ENCODE results near the gene PPP1CA. TPM values are rescaled to one million over a fixed set of nuclear protein-coding genes. Genes with fewer than 3 reads are reported as not detected.

The PPP1CA gene
- polyA plus RNA-seq, 1 donor (not counting 4 experiments of a cell fraction or from before 2014, with no cell fraction given) = 122 TPM

- Histone ChIP-seq H2AFZ (ENCODE audit: control insufficient read depth, low read length) (no peak overlapping the region), H4K20me1 (ENCODE audit: control insufficient read depth, extremely low read depth, insufficient read depth, low read length) (no peaks in the 10 kb centered on the region), H3K27me3 (ENCODE audit: control insufficient read depth, extremely low read depth, insufficient read depth, low read length) (no peaks in the 10 kb centered on the region), H3K36me3 (ENCODE audit: control insufficient read depth in 2 of 2, extremely low read depth in 1 of 2, insufficient read depth in 2 of 2, low read length in 2 of 2) (peaks cover 23 to 36% of the 10 kb centered on the region in 2 experiments), H3K4me3 (ENCODE audit: control insufficient read depth in 2 of 3, extremely low read depth in 1 of 3, insufficient read depth in 2 of 3, low read depth in 1 of 3, low read length in 3 of 3) (no peak overlapping the region), H3K9me3 (ENCODE audit: control insufficient read depth, low read depth, low read length) (no peaks in the 10 kb centered on the region), H3K4me1 (ENCODE audit: control insufficient read depth, extremely low read depth, insufficient read depth, low read length) (peaks cover 15% of the 10 kb centered on the region), H3K4me2 (ENCODE audit: control insufficient read depth, extremely low read depth, insufficient read depth, low read depth, low read length) (no peak overlapping the region), H3K79me2 (ENCODE audit: control insufficient read depth, insufficient read depth, low read length) (peaks cover 21% of the 10 kb centered on the region), H3K9me1 (ENCODE audit: control insufficient read depth, extremely low read depth, insufficient read depth, low read length) (no peaks in the 10 kb centered on the region), H3K27ac (ENCODE audit: control insufficient read depth, insufficient read depth, low read length) (no peak overlapping the region), H3K9ac (ENCODE audit: control insufficient read depth, extremely low read depth, insufficient read depth, low read length) (no peak overlapping the region)
- no peak for FAIRE-seq
- DNase-seq (ENCODE audit: low read depth, low spot score) = no peak
- no peak for TF ChIP-seq CTCF (optimal IDR thresholded peaks at IDR 0.05 in 1 of 3, IDR thresholded peaks at IDR 0.05 in 1 of 3, conservative IDR thresholded peaks at IDR 0.05 in 1 of 3; ENCODE audit: extremely low read depth in 1 of 3, insufficient read depth in 2 of 3, low read length in 3 of 3)
- dilution Hi-C loops (cut with MboI; ENCODE audit: extremely low pct_ligation_motif_present, low sequenced_read_pairs) = no loop called here
Measured at GRCh38 chr11:67397536-67397935, 4.1 kb downstream of the PPP1CA start.

GRCh38 chr11:67396587-67397389, 4.9 kb downstream of the PPP1CA start:
- no peak overlapping the region for H3K27ac ChIP-seq (ENCODE audit: control insufficient read depth, insufficient read depth, low read length)
- H3K9me3 ChIP-seq (ENCODE audit: control insufficient read depth, low read depth, low read length) = no peaks in the 10 kb centered on the region
- H3K4me3 ChIP-seq (ENCODE audit: control insufficient read depth in 2 of 3, extremely low read depth in 1 of 3, insufficient read depth in 2 of 3, low read depth in 1 of 3, low read length in 3 of 3) = no peak overlapping the region
- peaks cover 11% of the 10 kb centered on the region for H3K4me1 ChIP-seq (ENCODE audit: control insufficient read depth, extremely low read depth, insufficient read depth, low read length)
- FAIRE-seq (no peak), DNase-seq (ENCODE audit: low read depth, low spot score) (no peak)
- no peak overlapping the region for H2AFZ ChIP-seq (ENCODE audit: control insufficient read depth, low read length)
- H3K9ac ChIP-seq (ENCODE audit: control insufficient read depth, extremely low read depth, insufficient read depth, low read length) = no peak overlapping the region
- H4K20me1 ChIP-seq (ENCODE audit: control insufficient read depth, extremely low read depth, insufficient read depth, low read length) = no peaks in the 10 kb centered on the region
- no peaks in the 10 kb centered on the region for H3K9me1 ChIP-seq (ENCODE audit: control insufficient read depth, extremely low read depth, insufficient read depth, low read length)
- dilution Hi-C loops (cut with MboI; ENCODE audit: extremely low pct_ligation_motif_present, low sequenced_read_pairs) = no loop called here
- no peak overlapping the region for H3K4me2 ChIP-seq (ENCODE audit: control insufficient read depth, extremely low read depth, insufficient read depth, low read depth, low read length)
- H3K79me2 ChIP-seq (ENCODE audit: control insufficient read depth, insufficient read depth, low read length) = peaks cover 22% of the 10 kb centered on the region
- no peaks in the 10 kb centered on the region for H3K27me3 ChIP-seq (ENCODE audit: control insufficient read depth, extremely low read depth, insufficient read depth, low read length)
- TF ChIP-seq EZH2 (IDR thresholded peaks at IDR 0.05; ENCODE audit: low read length) (no peak), CTCF (optimal IDR thresholded peaks at IDR 0.05 in 1 of 3, IDR thresholded peaks at IDR 0.05 in 1 of 3, conservative IDR thresholded peaks at IDR 0.05 in 1 of 3; ENCODE audit: extremely low read depth in 1 of 3, insufficient read depth in 2 of 3, low read length in 3 of 3) (no peak)
- peaks cover 23 to 36% of the 10 kb centered on the region in 2 experiments for H3K36me3 ChIP-seq (ENCODE audit: control insufficient read depth in 2 of 2, extremely low read depth in 1 of 2, insufficient read depth in 2 of 2, low read length in 2 of 2)

Measured in keratinocyte (primary cell).